ENCODE data around the gene KLC1. TPM values are rescaled to one million over a fixed set of nuclear protein-coding genes. Genes with fewer than 3 reads are reported as not detected.

Gene KLC1
- total and polyA plus RNA-seq, 2 of the 8 experiments (the other 6 are each of a cell fraction or from before 2014, with no cell fraction given): 84.6 to 134 TPM

DNA sequence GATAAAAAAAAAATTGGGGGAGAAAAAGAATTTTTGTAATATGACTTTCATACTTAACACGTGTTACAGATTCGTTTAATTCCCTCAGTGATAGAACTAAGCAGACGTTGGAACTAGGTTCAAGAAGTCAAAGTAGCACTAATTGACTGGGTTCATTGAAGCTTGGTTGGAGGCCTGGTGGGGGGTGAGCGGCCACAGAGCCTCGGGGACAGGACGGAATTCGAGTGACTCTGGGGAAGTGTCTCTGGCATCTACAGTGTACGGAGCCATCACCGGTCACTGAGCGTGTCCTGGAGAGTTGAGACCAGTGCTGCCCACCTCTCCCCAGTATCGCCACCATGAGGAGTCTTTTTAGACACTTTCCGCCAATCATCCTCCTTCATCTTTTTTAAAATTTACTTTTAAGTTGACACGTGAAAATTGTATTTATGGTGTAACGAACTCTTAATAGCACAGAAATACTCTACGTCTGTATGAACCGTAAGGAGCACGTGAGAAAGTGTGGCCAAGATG is 87.9 kb downstream of the KLC1 start (continued):
- TF ChIP-seq FOSL1 (IDR thresholded peaks at IDR 0.05; ENCODE audit: insufficient read depth, low read depth, low read length): no peak
